ENCODE measurements around the gene SMARCC1.

DNA sequence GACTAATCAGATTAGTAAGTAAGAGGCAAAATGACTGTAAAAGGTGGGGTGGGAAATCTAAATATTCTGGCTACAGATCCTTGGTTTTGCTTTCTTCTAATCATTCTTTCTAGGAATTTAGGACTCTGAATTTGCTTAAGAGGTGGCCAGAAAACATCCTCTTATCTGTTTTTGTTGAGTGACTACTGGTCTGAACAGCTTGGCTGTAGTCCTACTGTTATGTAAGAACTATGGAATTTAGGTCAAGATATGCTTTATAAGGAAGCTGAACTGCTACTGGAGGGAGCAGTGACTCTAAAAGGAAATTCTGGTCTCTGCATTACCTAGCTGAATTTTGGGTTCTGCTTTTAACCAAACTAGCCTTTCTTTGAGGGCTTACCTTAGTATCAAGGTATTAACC lies 169.5 kb downstream of the SMARCC1 start:
- TF ChIP-seq, protein P1, sequence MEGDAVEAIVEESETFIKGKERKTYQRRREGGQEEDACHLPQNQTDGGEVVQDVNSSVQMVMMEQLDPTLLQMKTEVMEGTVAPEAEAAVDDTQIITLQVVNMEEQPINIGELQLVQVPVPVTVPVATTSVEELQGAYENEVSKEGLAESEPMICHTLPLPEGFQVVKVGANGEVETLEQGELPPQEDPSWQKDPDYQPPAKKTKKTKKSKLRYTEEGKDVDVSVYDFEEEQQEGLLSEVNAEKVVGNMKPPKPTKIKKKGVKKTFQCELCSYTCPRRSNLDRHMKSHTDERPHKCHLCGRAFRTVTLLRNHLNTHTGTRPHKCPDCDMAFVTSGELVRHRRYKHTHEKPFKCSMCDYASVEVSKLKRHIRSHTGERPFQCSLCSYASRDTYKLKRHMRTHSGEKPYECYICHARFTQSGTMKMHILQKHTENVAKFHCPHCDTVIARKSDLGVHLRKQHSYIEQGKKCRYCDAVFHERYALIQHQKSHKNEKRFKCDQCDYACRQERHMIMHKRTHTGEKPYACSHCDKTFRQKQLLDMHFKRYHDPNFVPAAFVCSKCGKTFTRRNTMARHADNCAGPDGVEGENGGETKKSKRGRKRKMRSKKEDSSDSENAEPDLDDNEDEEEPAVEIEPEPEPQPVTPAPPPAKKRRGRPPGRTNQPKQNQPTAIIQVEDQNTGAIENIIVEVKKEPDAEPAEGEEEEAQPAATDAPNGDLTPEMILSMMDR (IDR thresholded peaks at IDR 0.05; ENCODE audit: low read depth, low read length) = no peak
- TF ChIP-seq EZH2phosphoT487 (IDR thresholded peaks at IDR 0.05; ENCODE audit: low read depth) = no peak

Data from OCI-LY3 (cell line).